SK-N-MC (cell line): ENCODE measurements around the gene DVL1.

Experiments used
- EZH2 ChIP-seq: fragments of 200-600 bp; sonication (generic); IDR thresholded peaks from one replicate; pipeline ENCODE4 v1.6.1; 2017; ENCODE audit warnings: antibody characterized with exemption
- POLR2AphosphoS5 ChIP-seq: IDR thresholded peaks from 2 replicates; pipeline ENCODE4 v1.6.1; 2012; ENCODE audit warnings: mild to moderate bottlenecking, low read depth, low read length, borderline replicate concordance

GRCh38 chr1:1305300-1306069 lies 43.7 kb downstream of the DVL1 start:
- TF ChIP-seq EZH2 (no peak), POLR2AphosphoS5 (peak; percentile 38; the same call in 1 of the 2 replicates)
